K562 (cell line): ENCODE measurements around the gene EIF4E1B. TPM values are rescaled to one million over a fixed set of nuclear protein-coding genes. Genes with fewer than 3 reads are reported as not detected.
A peak's percentile ranks its signal among the peaks of the same experiment; 100 is the strongest.

Experiments
- ARID2 ChIP-seq: fragments of 450-650 bp; IDR thresholded peaks from 2 replicates; pipeline ENCODE4 v1.6.1; 2017; ENCODE audit warnings: antibody characterized with exemption, mild to moderate bottlenecking
- ARID3A ChIP-seq: IDR thresholded peaks from 2 replicates; pipeline ENCODE4 v1.6.1; 2012; ENCODE audit warnings: low read depth, low read length, improper control_type of control experiment, borderline replicate concordance
- FOXJ2 ChIP-seq: fragments of 200-800 bp; sonication (Bioruptor generic); IDR thresholded peaks from 2 replicates; pipeline ENCODE4 v1.6.1; 2016; ENCODE audit warnings: missing genetic modification characterization, missing compliant biosample characterization
- HMG20B ChIP-seq: fragments of 250-450 bp; sonication (Bioruptor Pico); IDR thresholded peaks from 2 replicates; pipeline ENCODE4 v1.5.0; 2021; ENCODE audit warnings: mild to moderate bottlenecking
- HNRNPLL ChIP-seq: fragments of 200-400 bp; formaldehyde crosslinking; IDR thresholded peaks from 2 replicates; pipeline ENCODE4 v1.6.1; 2017; ENCODE audit warnings: low read length, low read depth, mild to moderate bottlenecking; ENCODE audit not compliant: poor library complexity, severe bottlenecking
- ILF3 ChIP-seq: fragments of 450-650 bp; IDR thresholded peaks from 2 replicates; pipeline ENCODE4 v1.6.1; 2018; ENCODE audit warnings: antibody characterized with exemption, mild to moderate bottlenecking, moderate library complexity, borderline replicate concordance
- KAT7 ChIP-seq: sonication (generic); formaldehyde crosslinking; IDR thresholded peaks from 2 replicates; pipeline ENCODE4 v1.8.0; 2022; ENCODE audit warnings: missing genetic modification reagents, mild to moderate bottlenecking, borderline replicate concordance
- MCM2 ChIP-seq: fragments of 450-650 bp; IDR thresholded peaks from 2 replicates; pipeline ENCODE4 v1.6.1; 2017; ENCODE audit warnings: low read depth, mild to moderate bottlenecking
- MIER1 ChIP-seq: fragments of 450-650 bp; IDR thresholded peaks from 2 replicates; pipeline ENCODE4 v1.6.1; 2016; ENCODE audit warnings: antibody characterized with exemption, mild to moderate bottlenecking, low read depth
- MLLT1 ChIP-seq, 2 experiments: fragments of 450-650 bp; IDR thresholded peaks; 2 replicates each; pipeline ENCODE4 v1.6.1; 2016
- MYC ChIP-seq, 2 experiments: fragments of 250-450 bp in 1 of 2; sonication (Bioruptor Pico) in 1 of 2; IDR thresholded peaks; 2 replicates each; pipeline versions ENCODE4 v1.5.1 to v1.6.1; 2012 to 2021; ENCODE audit warnings: low read depth in 2 of 2, borderline replicate concordance in 1 of 2, improper control_type of control experiment in 1 of 2, low read length in 1 of 2, mild to moderate bottlenecking in 1 of 2, moderate library complexity in 1 of 2
- OTX1 ChIP-seq: fragments of 450-650 bp; formaldehyde crosslinking; IDR thresholded peaks from 2 replicates; pipeline ENCODE4 v1.4.0; 2022; ENCODE audit warnings: mild to moderate bottlenecking
- PML ChIP-seq: IDR thresholded peaks from 2 replicates; pipeline ENCODE4 v1.6.1; 2012; ENCODE audit warnings: low read length, inconsistent platforms
- SIRT6 ChIP-seq: IDR thresholded peaks from one replicate; pipeline ENCODE4 v1.6.1; 2012; ENCODE audit warnings: low read depth, mild to moderate bottlenecking, control low read depth, inconsistent platforms, low read length, moderate library complexity
- SNRNP70 ChIP-seq: fragments of 200-400 bp; formaldehyde crosslinking; optimal IDR thresholded peaks from 2 replicates; pipeline ENCODE3; 2017; ENCODE audit warnings: low read depth, low read length
- TCFL5 ChIP-seq: fragments of 250-450 bp; sonication (Bioruptor Pico); conservative IDR thresholded peaks from 2 replicates; pipeline ENCODE4 v1.6.1; 2021; ENCODE audit warnings: mild to moderate bottlenecking, moderate library complexity, matching md5 sums
- TOE1 ChIP-seq, 2 experiments: fragments of 450-650 bp in 1 of 2; sonication (generic) in 1 of 2; formaldehyde crosslinking in 1 of 2; IDR thresholded peaks; 2 replicates each; pipeline versions ENCODE4 v1.7.1 to v1.8.0; 2016 to 2022; ENCODE audit warnings: borderline replicate concordance in 2 of 2, mild to moderate bottlenecking in 2 of 2, antibody characterized with exemption in 1 of 2, inconsistent platforms in 1 of 2, low read depth in 1 of 2, missing genetic modification reagents in 1 of 2, moderate library complexity in 1 of 2
- VEZF1 ChIP-seq: fragments of 200-800 bp; sonication (Bioruptor generic); IDR thresholded peaks from 2 replicates; pipeline ENCODE4 v1.6.1; 2017; ENCODE audit warnings: missing genetic modification characterization, missing compliant biosample characterization
- ZFPM2 ChIP-seq: fragments of 250-450 bp; sonication (Bioruptor Pico); IDR thresholded peaks from 2 replicates; pipeline ENCODE4 v1.5.1; 2022; ENCODE audit warnings: mild to moderate bottlenecking
- ZNF124 ChIP-seq: sonication (generic); formaldehyde crosslinking; IDR thresholded peaks from 2 replicates; pipeline ENCODE4 v1.8.1; 2022; ENCODE audit warnings: missing genetic modification reagents
- ZNF398 ChIP-seq: fragments of 250-450 bp; sonication (Bioruptor Pico); IDR thresholded peaks from 2 replicates; pipeline ENCODE4 v1.8.0; 2021; ENCODE audit warnings: moderate library complexity, mild to moderate bottlenecking, inconsistent platforms
- ZNF780A ChIP-seq: fragments of 250-450 bp; sonication (Bioruptor Pico); IDR thresholded peaks from 2 replicates; pipeline ENCODE4 v1.5.0; 2021; ENCODE audit warnings: mild to moderate bottlenecking
- polyA plus RNA-seq, 8 experiments: library from polyadenylated mRNA; depleted of rRNA in 4 of 8; stranded (reverse) in 5 of 8; unstranded in 3 of 8; fragments of >200 nt; fragmentation: Nextera tagmentation in 2 of 8; fragmentation: Illumina TruSeq in 1 of 8; extraction: Ambion mirVana in 2 of 8; extraction: Trizol in 1 of 8; gene quantifications; 2 replicates each; pipeline versions ENCODE4 v1.2.1 to v1.2.3, GENCODE V29; 2011 to 2014; ENCODE audit warnings: inconsistent platforms in 1 of 8, missing spikeins in 1 of 8
- total RNA-seq, 7 experiments: library from RNA; depleted of rRNA in 6 of 7; stranded (reverse); fragments of >200 nt in 6 of 7; fragmentation: Illumina TruSeq in 2 of 7; extraction: Trizol in 2 of 7; gene quantifications; 2 replicates each; pipeline versions ENCODE4 v1.2.1 to v1.2.3, GENCODE V29; 2011 to 2021; ENCODE audit warnings: low replicate concordance in 1 of 7

The EIF4E1B gene
- total and polyA plus RNA-seq, 9 of the 15 experiments (the other 6 are each of a cell fraction or from before 2014, with no cell fraction given), result not detected

- TF ChIP-seq ARID3A, result 0 out of 2 replicates have a peak, but pooled peaks have one; percentile 51
- no peak for TF ChIP-seq ZNF780A (CRISPR knock-in tag)
- TF ChIP-seq KAT7 (CRISPR knock-in tag), result no peak
- no peak for TF ChIP-seq HMG20B
- no peak for TF ChIP-seq TCFL5 (CRISPR knock-in tag)
- TF ChIP-seq SIRT6, result no peak
- no peak for TF ChIP-seq ZNF124 (CRISPR knock-in tag)
- TF ChIP-seq MLLT1 (IDR thresholded peaks at IDR 0.05), result no peak
- TF ChIP-seq FOXJ2 (tag), result no peak
- no peak for TF ChIP-seq VEZF1 (CRISPR knock-in tag)
- TF ChIP-seq MIER1, result no peak
- TF ChIP-seq OTX1, result no peak
- peak; percentile 82 for TF ChIP-seq PML
- no peak for TF ChIP-seq MCM2
- TF ChIP-seq MYC (IDR thresholded peaks at IDR 0.05; ENCODE audit: low read depth, low read length), result no peak
- TF ChIP-seq MYC (CRISPR knock-in tag; IDR thresholded peaks at IDR 0.05; ENCODE audit: borderline replicate concordance, low read depth), result no peak
- no peak for TF ChIP-seq ARID2
- TF ChIP-seq ZFPM2 (CRISPR knock-in tag), result no peak
- no peak for TF ChIP-seq TOE1 (IDR thresholded peaks at IDR 0.05; ENCODE audit: borderline replicate concordance)
- no peak for TF ChIP-seq TOE1 (CRISPR knock-in tag; IDR thresholded peaks at IDR 0.05; ENCODE audit: borderline replicate concordance, low read depth)
- TF ChIP-seq SNRNP70, result no peak
- no peak for TF ChIP-seq ILF3
- TF ChIP-seq HNRNPLL, result no peak
- no peak for TF ChIP-seq ZNF398 (CRISPR knock-in tag)
Measured at GRCh38 chr5:176648474-176649194, 18.2 kb downstream of the EIF4E1B start (continued).
